K562 (cell line): ENCODE data around the gene NAV2. TPM values are rescaled to one million over a fixed set of nuclear protein-coding genes. Genes with fewer than 3 reads are reported as not detected.

Source experiments
- ELF4 ChIP-seq: fragments of 450-650 bp; formaldehyde crosslinking; IDR thresholded peaks from 2 replicates; pipeline ENCODE4 v1.4.0; 2022; ENCODE audit warnings: missing genetic modification characterization
- HDAC2 ChIP-seq: fragments of 450-650 bp; IDR thresholded peaks from 2 replicates; pipeline ENCODE4 v1.6.1; 2016; ENCODE audit warnings: mild to moderate bottlenecking
- JUN ChIP-seq, 2 experiments: sonication (generic) in 1 of 2; formaldehyde crosslinking in 1 of 2; IDR thresholded peaks; 2 replicates each; pipeline versions ENCODE4 v1.6.1 to v1.8.0; 2012 to 2022; ENCODE audit warnings: borderline replicate concordance in 2 of 2, mild to moderate bottlenecking in 2 of 2, improper control_type of control experiment in 1 of 2, low read depth in 1 of 2, low read length in 1 of 2, missing genetic modification reagents in 1 of 2
- KDM1A ChIP-seq, 2 experiments: fragments of 450-650 bp; IDR thresholded peaks; 2 replicates each; pipeline ENCODE4 v1.6.1; 2016; ENCODE audit warnings: mild to moderate bottlenecking in 2 of 2
- LEF1 ChIP-seq: fragments of 450-650 bp; IDR thresholded peaks from 2 replicates; pipeline ENCODE4 v1.6.1; 2016; ENCODE audit warnings: mild to moderate bottlenecking
- MTA3 ChIP-seq: fragments of 450-650 bp; formaldehyde crosslinking; IDR thresholded peaks from 2 replicates; pipeline ENCODE4 v1.6.1; 2017; ENCODE audit warnings: mild to moderate bottlenecking, borderline replicate concordance
- NFRKB ChIP-seq: fragments of 450-650 bp; IDR thresholded peaks from 2 replicates; pipeline ENCODE4 v1.6.1; 2016; ENCODE audit warnings: low read depth
- STAT5A ChIP-seq: IDR thresholded peaks from 2 replicates; pipeline ENCODE4 v1.6.1; 2012; ENCODE audit warnings: low read length, inconsistent platforms, borderline replicate concordance
- polyA plus RNA-seq, 8 experiments: library from polyadenylated mRNA; depleted of rRNA in 4 of 8; stranded (reverse) in 5 of 8; unstranded in 3 of 8; fragments of >200 nt; fragmentation: Nextera tagmentation in 2 of 8; fragmentation: Illumina TruSeq in 1 of 8; extraction: Ambion mirVana in 2 of 8; extraction: Trizol in 1 of 8; gene quantifications; 2 replicates each; pipeline versions ENCODE4 v1.2.1 to v1.2.3, GENCODE V29; 2011 to 2014; ENCODE audit warnings: inconsistent platforms in 1 of 8, missing spikeins in 1 of 8
- total RNA-seq, 7 experiments: library from RNA; depleted of rRNA in 6 of 7; stranded (reverse); fragments of >200 nt in 6 of 7; fragmentation: Illumina TruSeq in 2 of 7; extraction: Trizol in 2 of 7; gene quantifications; 2 replicates each; pipeline versions ENCODE4 v1.2.1 to v1.2.3, GENCODE V29; 2011 to 2021; ENCODE audit warnings: low replicate concordance in 1 of 7
- TF ChIP-seq, protein P1 (sequence below): fragments of 250-450 bp; sonication (Bioruptor Pico); IDR thresholded peaks from 2 replicates; pipeline ENCODE4 v1.4.0; 2020
- TF ChIP-seq, protein P2 (sequence below), 2 experiments: fragments of 450-650 bp; IDR thresholded peaks; 2 replicates each; pipeline ENCODE4 v1.6.1; 2018; ENCODE audit warnings: mild to moderate bottlenecking in 2 of 2, low read depth in 1 of 2; ENCODE audit not compliant: partially characterized antibody in 2 of 2
- TF ChIP-seq, protein P3 (sequence below): IDR thresholded peaks from 2 replicates; pipeline ENCODE4 v1.6.1; 2012; ENCODE audit warnings: low read depth, low read length, improper control_type of control experiment, borderline replicate concordance
- TF ChIP-seq, protein P4 (sequence below), 3 experiments: IDR thresholded peaks in 2 of 3; conservative IDR thresholded peaks in 1 of 3; 2 replicates each; pipeline ENCODE4 v1.5.1; 2011 to 2012; ENCODE audit warnings: low read length in 3 of 3, mild to moderate bottlenecking in 3 of 3, control low read depth in 2 of 3, improper control_type of control experiment in 1 of 3, inconsistent platforms in 1 of 3, low read depth in 1 of 3, mixed read lengths in 1 of 3, moderate library complexity in 1 of 3; ENCODE audit not compliant: insufficient read depth in 2 of 3

NAV2 gene
- total and polyA plus RNA-seq, 9 of the 15 experiments (the other 6 are each of a cell fraction or from before 2014, with no cell fraction given), result 0.03 to 0.35 (median 0.05) TPM

DNA sequence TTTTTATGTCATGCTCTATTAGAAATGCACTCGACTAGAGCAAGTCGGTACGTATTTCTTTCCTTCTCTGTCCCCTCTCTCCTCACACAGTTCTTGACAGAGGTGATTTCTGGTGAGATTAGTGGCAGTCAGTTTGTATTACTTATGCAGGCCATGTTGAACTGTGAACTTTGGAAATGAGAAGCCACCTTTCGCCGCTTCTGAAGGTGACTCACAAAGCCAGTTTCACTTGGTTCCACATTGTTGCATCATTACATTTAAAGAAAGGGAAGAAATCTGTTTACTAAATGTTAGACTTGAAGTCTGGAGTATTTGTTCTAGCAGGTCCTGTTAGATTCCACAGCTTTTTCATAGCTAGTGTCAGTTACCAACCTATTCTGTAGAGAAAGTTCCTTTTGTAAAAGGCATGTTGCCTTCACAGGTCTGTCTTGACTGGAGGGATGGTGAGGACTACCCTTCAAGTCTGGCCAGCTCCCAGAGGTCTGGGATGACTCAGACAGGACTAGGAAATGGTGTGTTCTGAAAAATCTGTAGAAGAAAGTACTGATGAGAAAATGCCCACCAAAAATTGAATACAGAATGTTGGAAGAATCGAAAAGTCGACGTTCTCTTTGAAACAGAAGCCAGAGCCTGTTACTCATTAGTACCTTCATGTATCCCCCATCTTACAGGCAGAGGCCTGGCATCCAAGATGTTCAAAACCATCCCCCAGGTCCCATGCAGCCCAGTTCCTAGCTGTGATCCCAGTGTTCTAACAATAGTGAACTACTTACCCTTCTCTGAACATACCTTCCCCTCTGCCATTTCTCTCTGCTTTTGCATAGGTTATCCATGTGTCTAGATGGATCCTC, 266.3 kb downstream of the NAV2 start (continued):
- peak; percentile 84 for TF ChIP-seq JUN (IDR thresholded peaks at IDR 0.05; ENCODE audit: borderline replicate concordance, low read depth, low read length)
- peak; percentile 34; the same call in 1 of the 2 replicates for TF ChIP-seq JUN (CRISPR knock-in tag; IDR thresholded peaks at IDR 0.05; ENCODE audit: borderline replicate concordance)
- TF ChIP-seq, protein P1, sequence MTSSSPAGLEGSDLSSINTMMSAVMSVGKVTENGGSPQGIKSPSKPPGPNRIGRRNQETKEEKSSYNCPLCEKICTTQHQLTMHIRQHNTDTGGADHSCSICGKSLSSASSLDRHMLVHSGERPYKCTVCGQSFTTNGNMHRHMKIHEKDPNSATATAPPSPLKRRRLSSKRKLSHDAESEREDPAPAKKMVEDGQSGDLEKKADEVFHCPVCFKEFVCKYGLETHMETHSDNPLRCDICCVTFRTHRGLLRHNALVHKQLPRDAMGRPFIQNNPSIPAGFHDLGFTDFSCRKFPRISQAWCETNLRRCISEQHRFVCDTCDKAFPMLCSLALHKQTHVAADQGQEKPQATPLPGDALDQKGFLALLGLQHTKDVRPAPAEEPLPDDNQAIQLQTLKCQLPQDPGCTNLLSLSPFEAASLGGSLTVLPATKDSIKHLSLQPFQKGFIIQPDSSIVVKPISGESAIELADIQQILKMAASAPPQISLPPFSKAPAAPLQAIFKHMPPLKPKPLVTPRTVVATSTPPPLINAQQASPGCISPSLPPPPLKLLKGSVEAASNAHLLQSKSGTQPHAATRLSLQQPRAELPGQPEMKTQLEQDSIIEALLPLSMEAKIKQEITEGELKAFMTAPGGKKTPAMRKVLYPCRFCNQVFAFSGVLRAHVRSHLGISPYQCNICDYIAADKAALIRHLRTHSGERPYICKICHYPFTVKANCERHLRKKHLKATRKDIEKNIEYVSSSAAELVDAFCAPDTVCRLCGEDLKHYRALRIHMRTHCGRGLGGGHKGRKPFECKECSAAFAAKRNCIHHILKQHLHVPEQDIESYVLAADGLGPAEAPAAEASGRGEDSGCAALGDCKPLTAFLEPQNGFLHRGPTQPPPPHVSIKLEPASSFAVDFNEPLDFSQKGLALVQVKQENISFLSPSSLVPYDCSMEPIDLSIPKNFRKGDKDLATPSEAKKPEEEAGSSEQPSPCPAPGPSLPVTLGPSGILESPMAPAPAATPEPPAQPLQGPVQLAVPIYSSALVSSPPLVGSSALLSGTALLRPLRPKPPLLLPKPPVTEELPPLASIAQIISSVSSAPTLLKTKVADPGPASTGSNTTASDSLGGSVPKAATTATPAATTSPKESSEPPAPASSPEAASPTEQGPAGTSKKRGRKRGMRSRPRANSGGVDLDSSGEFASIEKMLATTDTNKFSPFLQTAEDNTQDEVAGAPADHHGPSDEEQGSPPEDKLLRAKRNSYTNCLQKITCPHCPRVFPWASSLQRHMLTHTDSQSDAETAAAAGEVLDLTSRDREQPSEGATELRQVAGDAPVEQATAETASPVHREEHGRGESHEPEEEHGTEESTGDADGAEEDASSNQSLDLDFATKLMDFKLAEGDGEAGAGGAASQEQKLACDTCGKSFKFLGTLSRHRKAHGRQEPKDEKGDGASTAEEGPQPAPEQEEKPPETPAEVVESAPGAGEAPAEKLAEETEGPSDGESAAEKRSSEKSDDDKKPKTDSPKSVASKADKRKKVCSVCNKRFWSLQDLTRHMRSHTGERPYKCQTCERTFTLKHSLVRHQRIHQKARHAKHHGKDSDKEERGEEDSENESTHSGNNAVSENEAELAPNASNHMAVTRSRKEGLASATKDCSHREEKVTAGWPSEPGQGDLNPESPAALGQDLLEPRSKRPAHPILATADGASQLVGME (CRISPR knock-in tag), result no peak
- TF ChIP-seq, protein P2, sequence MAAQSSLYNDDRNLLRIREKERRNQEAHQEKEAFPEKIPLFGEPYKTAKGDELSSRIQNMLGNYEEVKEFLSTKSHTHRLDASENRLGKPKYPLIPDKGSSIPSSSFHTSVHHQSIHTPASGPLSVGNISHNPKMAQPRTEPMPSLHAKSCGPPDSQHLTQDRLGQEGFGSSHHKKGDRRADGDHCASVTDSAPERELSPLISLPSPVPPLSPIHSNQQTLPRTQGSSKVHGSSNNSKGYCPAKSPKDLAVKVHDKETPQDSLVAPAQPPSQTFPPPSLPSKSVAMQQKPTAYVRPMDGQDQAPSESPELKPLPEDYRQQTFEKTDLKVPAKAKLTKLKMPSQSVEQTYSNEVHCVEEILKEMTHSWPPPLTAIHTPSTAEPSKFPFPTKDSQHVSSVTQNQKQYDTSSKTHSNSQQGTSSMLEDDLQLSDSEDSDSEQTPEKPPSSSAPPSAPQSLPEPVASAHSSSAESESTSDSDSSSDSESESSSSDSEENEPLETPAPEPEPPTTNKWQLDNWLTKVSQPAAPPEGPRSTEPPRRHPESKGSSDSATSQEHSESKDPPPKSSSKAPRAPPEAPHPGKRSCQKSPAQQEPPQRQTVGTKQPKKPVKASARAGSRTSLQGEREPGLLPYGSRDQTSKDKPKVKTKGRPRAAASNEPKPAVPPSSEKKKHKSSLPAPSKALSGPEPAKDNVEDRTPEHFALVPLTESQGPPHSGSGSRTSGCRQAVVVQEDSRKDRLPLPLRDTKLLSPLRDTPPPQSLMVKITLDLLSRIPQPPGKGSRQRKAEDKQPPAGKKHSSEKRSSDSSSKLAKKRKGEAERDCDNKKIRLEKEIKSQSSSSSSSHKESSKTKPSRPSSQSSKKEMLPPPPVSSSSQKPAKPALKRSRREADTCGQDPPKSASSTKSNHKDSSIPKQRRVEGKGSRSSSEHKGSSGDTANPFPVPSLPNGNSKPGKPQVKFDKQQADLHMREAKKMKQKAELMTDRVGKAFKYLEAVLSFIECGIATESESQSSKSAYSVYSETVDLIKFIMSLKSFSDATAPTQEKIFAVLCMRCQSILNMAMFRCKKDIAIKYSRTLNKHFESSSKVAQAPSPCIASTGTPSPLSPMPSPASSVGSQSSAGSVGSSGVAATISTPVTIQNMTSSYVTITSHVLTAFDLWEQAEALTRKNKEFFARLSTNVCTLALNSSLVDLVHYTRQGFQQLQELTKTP (IDR thresholded peaks at IDR 0.05; ENCODE audit: low read depth in 1 of 2, partially characterized antibody in 2 of 2), result peak; percentile 44 to 66
- TF ChIP-seq LEF1, result peak; percentile 79; the same call in 1 of the 2 replicates
- TF ChIP-seq NFRKB, result no peak; the same call in none of the 2 replicates
- TF ChIP-seq, protein P3, sequence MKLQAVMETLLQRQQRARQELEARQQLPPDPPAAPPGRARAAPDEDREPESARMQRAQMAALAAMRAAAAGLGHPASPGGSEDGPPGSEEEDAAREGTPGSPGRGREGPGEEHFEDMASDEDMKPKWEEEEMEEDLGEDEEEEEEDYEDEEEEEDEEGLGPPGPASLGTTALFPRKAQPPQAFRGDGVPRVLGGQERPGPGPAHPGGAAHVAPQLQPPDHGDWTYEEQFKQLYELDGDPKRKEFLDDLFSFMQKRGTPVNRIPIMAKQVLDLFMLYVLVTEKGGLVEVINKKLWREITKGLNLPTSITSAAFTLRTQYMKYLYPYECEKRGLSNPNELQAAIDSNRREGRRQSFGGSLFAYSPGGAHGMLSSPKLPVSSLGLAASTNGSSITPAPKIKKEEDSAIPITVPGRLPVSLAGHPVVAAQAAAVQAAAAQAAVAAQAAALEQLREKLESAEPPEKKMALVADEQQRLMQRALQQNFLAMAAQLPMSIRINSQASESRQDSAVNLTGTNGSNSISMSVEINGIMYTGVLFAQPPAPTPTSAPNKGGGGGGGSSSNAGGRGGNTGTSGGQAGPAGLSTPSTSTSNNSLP, result peak; percentile 52; the same call in 1 of the 2 replicates
- 0 out of 2 replicates have a peak, but pooled peaks have one; percentile 42 for TF ChIP-seq MTA3
- TF ChIP-seq ELF4, result no peak
- TF ChIP-seq, protein P4, sequence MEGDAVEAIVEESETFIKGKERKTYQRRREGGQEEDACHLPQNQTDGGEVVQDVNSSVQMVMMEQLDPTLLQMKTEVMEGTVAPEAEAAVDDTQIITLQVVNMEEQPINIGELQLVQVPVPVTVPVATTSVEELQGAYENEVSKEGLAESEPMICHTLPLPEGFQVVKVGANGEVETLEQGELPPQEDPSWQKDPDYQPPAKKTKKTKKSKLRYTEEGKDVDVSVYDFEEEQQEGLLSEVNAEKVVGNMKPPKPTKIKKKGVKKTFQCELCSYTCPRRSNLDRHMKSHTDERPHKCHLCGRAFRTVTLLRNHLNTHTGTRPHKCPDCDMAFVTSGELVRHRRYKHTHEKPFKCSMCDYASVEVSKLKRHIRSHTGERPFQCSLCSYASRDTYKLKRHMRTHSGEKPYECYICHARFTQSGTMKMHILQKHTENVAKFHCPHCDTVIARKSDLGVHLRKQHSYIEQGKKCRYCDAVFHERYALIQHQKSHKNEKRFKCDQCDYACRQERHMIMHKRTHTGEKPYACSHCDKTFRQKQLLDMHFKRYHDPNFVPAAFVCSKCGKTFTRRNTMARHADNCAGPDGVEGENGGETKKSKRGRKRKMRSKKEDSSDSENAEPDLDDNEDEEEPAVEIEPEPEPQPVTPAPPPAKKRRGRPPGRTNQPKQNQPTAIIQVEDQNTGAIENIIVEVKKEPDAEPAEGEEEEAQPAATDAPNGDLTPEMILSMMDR (IDR thresholded peaks at IDR 0.05 in 2 of 3, conservative IDR thresholded peaks at IDR 0.05 in 1 of 3; ENCODE audit: insufficient read depth in 2 of 3, low read depth in 1 of 3, low read length in 3 of 3), result no peak
- TF ChIP-seq HDAC2, result peak; percentile 50; the same call in 1 of the 2 replicates
- TF ChIP-seq STAT5A, result no peak
- no peak for TF ChIP-seq KDM1A (IDR thresholded peaks at IDR 0.05)
